Measurements from ENCODE around the gene GPC6.
A peak's percentile ranks its signal among the peaks of the same experiment; 100 is the strongest.

Gene GPC6

DNA sequence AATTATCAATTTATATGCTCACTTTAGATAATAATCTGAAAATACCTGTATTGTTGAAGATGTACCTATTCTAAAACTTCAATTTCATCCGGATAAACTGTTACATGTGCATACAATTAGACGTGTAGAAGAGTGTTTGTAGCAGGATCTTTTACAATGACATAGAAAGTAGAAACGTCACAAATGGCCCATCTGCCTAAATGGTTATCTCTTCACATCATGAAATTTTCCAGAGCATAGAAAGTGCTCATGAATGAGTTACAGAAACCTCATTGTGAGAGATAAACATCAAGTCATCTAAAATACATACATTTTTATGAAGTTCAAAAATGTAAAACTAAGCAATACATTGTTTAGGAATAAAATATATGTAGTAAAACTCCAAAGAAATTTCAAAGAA, 607.4 kb downstream of the GPC6 start:
- no peak for DNase-seq (ENCODE audit: low read depth in 2 of 2)

GRCh38 chr13:93843082-93843481, 616.5 kb downstream of the GPC6 start:
- no peak for DNase-seq (ENCODE audit: low read depth in 2 of 2)

- peak; percentile 34 to 38 for DNase-seq (ENCODE audit: low read depth in 2 of 2)
These were observed 620.6 kb downstream of the GPC6 start for GRCh38 chr13:93847162-93847561.

- DNase-seq (ENCODE audit: low read depth in 2 of 2), result no peak
These were observed 621.6 kb downstream of the GPC6 start for GRCh38 chr13:93848247-93848646.

DNA sequence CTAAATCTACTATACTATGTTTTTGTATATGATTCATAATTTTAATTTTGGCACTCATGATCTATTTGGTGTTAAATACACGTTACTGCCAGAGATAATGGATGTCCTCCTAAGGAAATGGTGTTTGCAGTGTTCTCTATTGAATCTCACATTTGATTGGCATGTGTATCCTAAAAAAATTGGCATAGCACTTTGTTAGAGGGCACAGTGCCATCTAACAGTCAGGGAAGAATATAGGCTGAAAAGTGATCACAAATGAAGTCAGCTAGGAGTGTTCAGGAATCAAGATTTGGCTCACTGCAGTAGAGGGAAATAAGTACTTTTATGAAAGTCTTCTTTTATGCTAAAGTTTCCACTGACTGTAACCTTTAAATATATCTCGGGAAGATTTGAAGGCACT, 624.6 kb downstream of the GPC6 start:
- DNase-seq (ENCODE audit: low read depth in 2 of 2), result no peak

- no peak for DNase-seq (ENCODE audit: low read depth in 2 of 2)
These were observed 627.3 kb downstream of the GPC6 start for GRCh38 chr13:93853912-93854311.

GRCh38 chr13:93857126-93857525, 630.5 kb downstream of the GPC6 start:
- DNase-seq (ENCODE audit: low read depth in 2 of 2), result no peak

DNA sequence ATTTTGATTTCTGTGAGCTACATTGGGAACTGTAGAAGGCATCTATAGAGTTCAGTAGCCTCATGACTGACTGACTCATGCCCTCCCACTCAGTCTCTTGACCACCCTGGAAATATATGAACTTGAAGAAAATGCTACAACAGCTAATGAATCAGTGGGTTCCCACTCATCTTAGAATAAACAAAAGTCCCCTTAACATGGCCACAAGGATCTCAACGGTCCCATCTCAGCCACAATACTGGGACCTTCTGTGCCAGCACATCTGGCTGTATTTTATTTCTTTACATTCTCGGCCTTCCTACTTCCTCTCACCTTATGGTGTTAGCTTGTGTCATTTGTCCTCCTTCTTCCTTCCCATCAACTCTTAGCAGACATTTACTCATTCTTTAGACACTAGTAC, 633.1 kb downstream of the GPC6 start:
- no peak for DNase-seq (ENCODE audit: low read depth in 2 of 2)

DNA sequence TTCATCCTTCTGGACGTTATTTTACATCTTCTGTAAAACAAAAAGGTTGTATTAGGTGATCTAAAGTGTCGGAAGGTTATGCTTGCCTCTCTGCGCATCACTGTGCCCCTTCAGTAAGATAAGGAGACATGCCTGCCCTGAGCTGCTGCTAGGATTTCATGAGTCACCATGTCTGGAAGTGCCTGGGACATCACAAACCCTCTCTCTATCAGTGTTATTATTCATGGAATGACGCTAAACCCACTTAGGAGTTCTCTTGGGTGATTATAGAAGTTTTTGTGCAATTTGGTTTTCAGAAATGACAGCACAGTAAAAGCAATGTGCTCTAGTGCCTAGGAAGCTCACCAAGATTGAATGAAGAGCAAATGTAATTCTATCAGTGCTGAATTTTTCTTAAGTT, 635.2 kb downstream of the GPC6 start:
- peak in 1 of 2 experiments; percentile 37 for DNase-seq (ENCODE audit: low read depth in 2 of 2)

DNA sequence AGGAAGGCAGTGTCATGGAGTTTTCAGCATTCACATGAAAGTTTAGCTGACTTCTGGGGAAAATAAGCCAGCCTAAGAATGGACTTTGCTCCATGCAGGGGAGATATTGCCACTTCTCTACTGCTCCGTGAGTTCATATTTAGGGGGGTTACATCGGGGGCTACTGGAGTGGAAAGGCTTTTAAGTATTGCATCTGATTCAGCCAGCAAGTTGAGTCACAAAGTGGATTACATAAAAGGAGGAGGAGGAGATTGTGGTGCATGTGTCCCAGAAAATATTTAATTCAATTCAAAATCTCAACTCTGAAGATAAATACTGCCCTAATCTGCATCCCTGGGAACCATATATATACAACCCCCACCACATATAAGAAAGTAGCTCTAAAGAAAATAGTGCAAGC, 635.7 kb downstream of the GPC6 start:
- no peak for DNase-seq (ENCODE audit: low read depth in 2 of 2)

DNA sequence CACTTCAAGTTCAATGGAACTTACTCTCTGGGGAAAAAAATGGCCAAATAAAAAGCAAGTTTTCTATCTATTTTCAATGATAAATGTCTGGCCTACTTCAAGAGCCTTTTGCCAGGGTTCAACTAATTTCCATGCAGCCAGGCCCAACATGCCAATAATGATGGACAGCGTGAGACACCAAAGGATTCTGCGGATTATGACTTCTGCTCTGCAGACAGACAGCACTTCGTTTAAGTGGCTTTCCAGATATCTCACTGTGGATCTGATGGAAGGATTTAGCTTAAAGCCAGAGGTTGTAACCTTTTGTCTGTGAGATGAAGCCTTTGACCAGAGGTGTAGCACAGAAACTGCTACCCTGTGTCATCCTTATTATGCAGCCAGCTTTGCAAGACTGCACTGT, 638.6 kb downstream of the GPC6 start:
- DNase-seq (ENCODE audit: low read depth in 2 of 2), result no peak

DNA sequence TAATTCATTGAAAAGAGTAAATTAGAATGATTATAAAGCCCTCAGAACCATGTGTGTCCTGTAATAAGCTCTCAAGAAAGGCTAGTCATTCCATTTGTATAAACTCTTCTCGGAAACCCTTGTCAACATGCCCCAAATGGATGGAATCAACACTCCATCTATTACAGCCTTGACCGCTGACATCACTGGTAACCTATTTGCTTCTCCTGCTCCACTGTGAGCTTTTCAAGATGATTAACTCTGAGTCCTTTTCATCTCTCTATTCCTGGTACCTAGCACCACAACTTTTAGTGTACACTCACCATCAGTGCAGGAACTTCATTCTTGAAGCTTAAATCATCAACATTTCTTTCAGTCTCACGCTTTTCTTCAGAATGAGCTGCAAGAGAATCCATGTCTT, 640.9 kb downstream of the GPC6 start:
- no peak for DNase-seq (ENCODE audit: low read depth in 2 of 2)

DNA sequence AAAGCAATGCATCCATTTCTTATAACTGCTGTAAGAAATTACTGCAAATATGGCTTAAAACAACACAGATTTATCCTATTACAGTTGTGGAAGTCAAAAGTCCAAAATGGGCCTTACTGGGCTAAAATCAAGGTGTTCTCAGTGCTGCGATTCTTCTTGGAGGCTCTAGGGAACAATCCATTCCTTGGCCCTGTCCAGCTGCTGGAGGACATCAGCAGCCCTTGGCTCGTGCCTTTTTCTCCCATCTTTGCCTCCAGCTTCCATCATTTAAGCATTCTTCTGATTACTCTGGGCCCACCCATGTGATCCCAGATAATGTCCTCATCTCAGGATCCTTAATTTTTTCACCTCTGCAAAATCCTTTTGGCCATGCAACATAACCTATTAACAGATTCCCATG, 645.8 kb downstream of the GPC6 start:
- DNase-seq (ENCODE audit: low read depth in 2 of 2), result no peak

DNA sequence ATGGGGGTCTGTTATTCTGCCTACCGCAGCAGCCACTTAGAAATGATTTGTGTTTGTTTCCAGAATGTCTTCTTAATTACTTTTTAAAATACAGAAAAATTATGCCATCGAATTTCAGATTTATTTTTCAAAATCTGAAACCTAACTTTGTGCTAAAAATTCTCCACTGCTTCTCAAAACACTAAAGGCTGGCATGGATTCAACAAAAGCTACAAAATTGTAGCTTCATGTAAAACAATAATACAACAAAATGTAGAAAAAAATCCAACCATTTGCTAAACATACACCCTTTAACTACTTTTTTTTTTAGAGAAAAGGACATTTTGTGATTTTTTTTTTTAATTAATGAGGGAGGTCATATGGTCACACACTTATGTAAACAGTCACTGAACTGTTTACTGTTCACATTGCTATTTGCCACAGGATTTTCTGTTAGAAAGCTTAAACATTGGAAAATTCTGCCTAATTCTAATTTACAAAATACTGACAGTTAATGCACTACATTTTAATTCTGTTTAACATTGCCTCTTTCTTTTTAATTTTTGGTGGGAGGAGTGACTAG, 646.3 kb downstream of the GPC6 start:
- DNase-seq (ENCODE audit: low read depth in 2 of 2), result no peak

- peak; percentile 39 to 47 for DNase-seq (ENCODE audit: low read depth in 2 of 2)
These were observed 648.9 kb downstream of the GPC6 start for GRCh38 chr13:93875547-93875946.

- DNase-seq (ENCODE audit: low read depth in 2 of 2), result no peak
These were observed 649.6 kb downstream of the GPC6 start for GRCh38 chr13:93876236-93876635.

- DNase-seq (ENCODE audit: low read depth in 2 of 2), result no peak
These were observed 652.1 kb downstream of the GPC6 start for GRCh38 chr13:93878675-93879074.

- no peak for DNase-seq (ENCODE audit: low read depth in 2 of 2)
These were observed 654.8 kb downstream of the GPC6 start for GRCh38 chr13:93881411-93881810.

- DNase-seq (ENCODE audit: low read depth in 2 of 2), result no peak
These were observed 655.6 kb downstream of the GPC6 start for GRCh38 chr13:93882086-93882651.

GRCh38 chr13:93889430-93889951, 662.9 kb downstream of the GPC6 start:
- DNase-seq (ENCODE audit: low read depth in 2 of 2), result no peak

- no peak for DNase-seq (ENCODE audit: low read depth in 2 of 2)
These were observed 673.4 kb downstream of the GPC6 start for GRCh38 chr13:93899981-93900380.

GRCh38 chr13:93900731-93901130, 674.1 kb downstream of the GPC6 start:
- DNase-seq (ENCODE audit: low read depth in 2 of 2), result no peak

DNA sequence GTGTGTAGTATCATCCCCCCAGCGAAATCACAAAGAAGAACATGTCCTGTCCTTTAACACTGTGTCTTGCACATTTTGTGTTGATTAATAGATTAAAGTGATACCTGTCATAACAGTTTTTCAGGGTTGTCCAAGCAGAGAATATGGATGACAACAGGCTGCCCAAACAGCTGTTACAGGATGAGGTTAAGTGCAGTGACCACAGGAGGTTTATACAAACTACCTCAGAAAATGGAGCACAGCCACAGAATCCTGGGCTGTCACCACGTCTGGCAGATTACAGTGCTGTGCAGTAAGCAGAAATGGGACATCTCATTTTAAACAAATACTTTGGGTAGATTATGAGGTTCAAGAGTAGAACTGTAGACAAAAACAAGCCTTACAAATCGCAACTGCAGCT, 677.3 kb downstream of the GPC6 start:
- DNase-seq (ENCODE audit: low read depth in 2 of 2), result no peak

- DNase-seq (ENCODE audit: low read depth in 2 of 2), result peak; percentile 48 to 52
These were observed 688.7 kb downstream of the GPC6 start for GRCh38 chr13:93915269-93915809.

All from fibroblast of skin of left quadriceps (primary cell).